Measurements from ENCODE around the gene SLC45A2.
"Not testable (repeated sequence)": the region's sequence is repeated elsewhere in the genome, so short reads cannot be mapped to it uniquely, and the experiment has no call there.

SLC45A2 gene

GRCh38 chr5:33921002-33921401 is 63.5 kb downstream of the SLC45A2 start:
- no peak for DNase-seq (ENCODE audit: low read depth)

GRCh38 chr5:33914844-33915243 is 69.6 kb downstream of the SLC45A2 start:
- not testable (repeated sequence) for DNase-seq (ENCODE audit: low read depth)

GRCh38 chr5:33906248-33906647 is 78.2 kb downstream of the SLC45A2 start:
- not testable (repeated sequence) for DNase-seq (ENCODE audit: low read depth)

- DNase-seq (ENCODE audit: low read depth) = no peak
These were observed 79.1 kb downstream of the SLC45A2 start for GRCh38 chr5:33905381-33905780.

- DNase-seq (ENCODE audit: low read depth) = no peak
These were observed 81.4 kb downstream of the SLC45A2 start for GRCh38 chr5:33903118-33903517.

GRCh38 chr5:33901156-33901555 is 83.3 kb downstream of the SLC45A2 start:
- DNase-seq (ENCODE audit: low read depth) = no peak
